ENCODE results near the gene CD48. TPM values are rescaled to one million over a fixed set of nuclear protein-coding genes. Genes with fewer than 3 reads are reported as not detected.

CD48 gene
- total and polyA plus RNA-seq, 4 donors: 2.5 to 10.0 (median 5.1) TPM

- 82% methylated on average over 8 of the region's 8 CpGs for WGBS
Measured at GRCh38 chr1:160742428-160743127, 31.0 kb upstream of the CD48 start.

DNA sequence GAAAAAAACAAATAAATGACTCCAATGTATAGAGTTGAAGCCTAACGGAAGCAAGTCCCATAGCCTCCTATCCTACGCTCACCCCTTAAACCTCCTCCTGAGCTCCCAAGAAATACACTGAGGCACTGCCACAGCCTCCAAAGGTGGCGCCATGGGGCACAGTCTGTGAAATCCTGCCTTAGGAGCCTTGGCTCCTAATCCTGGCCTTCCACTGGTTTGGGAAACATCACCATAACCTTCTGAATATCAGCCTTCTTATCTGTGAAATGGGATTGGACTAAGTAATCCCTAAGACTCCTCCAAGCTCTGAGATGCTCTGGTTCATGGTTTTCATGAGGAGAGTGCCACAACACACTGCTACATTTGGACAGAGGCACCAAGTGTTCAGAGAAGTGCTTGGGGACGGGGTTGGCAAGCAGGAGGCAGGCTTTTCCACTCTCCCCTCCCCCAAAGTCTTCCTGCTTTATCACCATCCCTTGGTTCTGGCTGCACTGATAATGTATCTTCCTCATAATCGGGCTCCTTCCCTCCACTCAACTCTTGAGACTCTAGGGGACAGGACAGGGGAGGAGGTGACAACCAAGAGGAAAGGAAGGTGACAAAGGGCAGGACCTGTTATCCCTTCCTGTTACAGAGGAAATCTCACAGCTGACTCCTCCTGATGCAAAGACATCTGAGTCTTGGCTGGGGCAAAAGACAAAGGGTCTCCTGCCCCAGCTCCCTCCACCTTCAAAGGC is 30.2 kb upstream of the CD48 start:
- no peak for DNase-seq (ENCODE audit: low spot score)
- Histone ChIP-seq H3K9me3 (ENCODE audit: control insufficient read depth in 4 of 4, low read length in 3 of 4) (peaks cover 0 to 1% (median 0%) of the 10 kb centered on the region in 4 donors), H3K4me1 (ENCODE audit: control insufficient read depth in 4 of 4, insufficient read depth in 4 of 4, low read length in 3 of 4) (no peaks in the 10 kb centered on the region), H3K27ac (ENCODE audit: low read depth in 1 of 2, low read length in 2 of 2) (peak overlapping the region in 1 of 2 donors; percentile 4), H3K9ac (ENCODE audit: low read depth in 1 of 2, low read length in 2 of 2) (no peak overlapping the region), H3K4me3 (ENCODE audit: low read depth in 1 of 3, low read length in 3 of 3) (no peak overlapping the region), H3K27me3 (ENCODE audit: control insufficient read depth in 4 of 4, insufficient read depth in 4 of 4, low read length in 3 of 4) (no peaks in the 10 kb centered on the region), H3K36me3 (ENCODE audit: control insufficient read depth in 4 of 4, insufficient read depth in 3 of 4, low read depth in 1 of 4, low read length in 3 of 4) (no peaks in the 10 kb centered on the region)
- WGBS: 64% methylated on average over 5 of the region's 5 CpGs
- TF ChIP-seq, protein P1, sequence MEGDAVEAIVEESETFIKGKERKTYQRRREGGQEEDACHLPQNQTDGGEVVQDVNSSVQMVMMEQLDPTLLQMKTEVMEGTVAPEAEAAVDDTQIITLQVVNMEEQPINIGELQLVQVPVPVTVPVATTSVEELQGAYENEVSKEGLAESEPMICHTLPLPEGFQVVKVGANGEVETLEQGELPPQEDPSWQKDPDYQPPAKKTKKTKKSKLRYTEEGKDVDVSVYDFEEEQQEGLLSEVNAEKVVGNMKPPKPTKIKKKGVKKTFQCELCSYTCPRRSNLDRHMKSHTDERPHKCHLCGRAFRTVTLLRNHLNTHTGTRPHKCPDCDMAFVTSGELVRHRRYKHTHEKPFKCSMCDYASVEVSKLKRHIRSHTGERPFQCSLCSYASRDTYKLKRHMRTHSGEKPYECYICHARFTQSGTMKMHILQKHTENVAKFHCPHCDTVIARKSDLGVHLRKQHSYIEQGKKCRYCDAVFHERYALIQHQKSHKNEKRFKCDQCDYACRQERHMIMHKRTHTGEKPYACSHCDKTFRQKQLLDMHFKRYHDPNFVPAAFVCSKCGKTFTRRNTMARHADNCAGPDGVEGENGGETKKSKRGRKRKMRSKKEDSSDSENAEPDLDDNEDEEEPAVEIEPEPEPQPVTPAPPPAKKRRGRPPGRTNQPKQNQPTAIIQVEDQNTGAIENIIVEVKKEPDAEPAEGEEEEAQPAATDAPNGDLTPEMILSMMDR (IDR thresholded peaks at IDR 0.05; ENCODE audit: low read depth, low read length, missing input control): no peak
- TF ChIP-seq RXRA (IDR thresholded peaks at IDR 0.05) (no peak), SP1 (IDR thresholded peaks at IDR 0.05) (no peak), RAD21 (IDR thresholded peaks at IDR 0.05) (no peak), GABPA (IDR thresholded peaks at IDR 0.05 in 1 of 2, conservative IDR thresholded peaks at IDR 0.05 in 1 of 2) (no peak), EGR1 (IDR thresholded peaks at IDR 0.05; ENCODE audit: low read depth in 2 of 2) (no peak), HNF4G (IDR thresholded peaks at IDR 0.05) (no peak), FOXA1 (IDR thresholded peaks at IDR 0.05) (no peak), TAF1 (conservative IDR thresholded peaks at IDR 0.05) (no peak), FOXA2 (IDR thresholded peaks at IDR 0.05) (no peak), JUND (IDR thresholded peaks at IDR 0.05) (no peak), MAX (IDR thresholded peaks at IDR 0.05) (no peak), YY1 (IDR thresholded peaks at IDR 0.05) (no peak), HNF4A (conservative IDR thresholded peaks at IDR 0.05) (no peak), NR2F2 (IDR thresholded peaks at IDR 0.05) (no peak)

More at GRCh38 chr1:160742428-160743127, 31.0 kb upstream of the CD48 start:
- no peaks in the 10 kb centered on the region for H3K9me3 ChIP-seq (ENCODE audit: control insufficient read depth in 4 of 4, low read length in 3 of 4)
- H3K27me3 ChIP-seq (ENCODE audit: control insufficient read depth in 4 of 4, insufficient read depth in 4 of 4, low read length in 3 of 4): no peaks in the 10 kb centered on the region
- H3K27ac ChIP-seq (ENCODE audit: low read depth in 1 of 2, low read length in 2 of 2): peak overlapping the region in 1 of 2 donors; percentile 29
- TF ChIP-seq RXRA (IDR thresholded peaks at IDR 0.05) (no peak), GABPA (IDR thresholded peaks at IDR 0.05 in 1 of 2, conservative IDR thresholded peaks at IDR 0.05 in 1 of 2) (no peak), EGR1 (IDR thresholded peaks at IDR 0.05; ENCODE audit: low read depth in 2 of 2) (no peak), TAF1 (conservative IDR thresholded peaks at IDR 0.05) (no peak), HNF4A (conservative IDR thresholded peaks at IDR 0.05) (no peak), JUND (IDR thresholded peaks at IDR 0.05) (no peak), REST (IDR thresholded peaks at IDR 0.05) (no peak), NR2F2 (IDR thresholded peaks at IDR 0.05) (no peak), RAD21 (IDR thresholded peaks at IDR 0.05) (no peak)
- TF ChIP-seq, protein P2, sequence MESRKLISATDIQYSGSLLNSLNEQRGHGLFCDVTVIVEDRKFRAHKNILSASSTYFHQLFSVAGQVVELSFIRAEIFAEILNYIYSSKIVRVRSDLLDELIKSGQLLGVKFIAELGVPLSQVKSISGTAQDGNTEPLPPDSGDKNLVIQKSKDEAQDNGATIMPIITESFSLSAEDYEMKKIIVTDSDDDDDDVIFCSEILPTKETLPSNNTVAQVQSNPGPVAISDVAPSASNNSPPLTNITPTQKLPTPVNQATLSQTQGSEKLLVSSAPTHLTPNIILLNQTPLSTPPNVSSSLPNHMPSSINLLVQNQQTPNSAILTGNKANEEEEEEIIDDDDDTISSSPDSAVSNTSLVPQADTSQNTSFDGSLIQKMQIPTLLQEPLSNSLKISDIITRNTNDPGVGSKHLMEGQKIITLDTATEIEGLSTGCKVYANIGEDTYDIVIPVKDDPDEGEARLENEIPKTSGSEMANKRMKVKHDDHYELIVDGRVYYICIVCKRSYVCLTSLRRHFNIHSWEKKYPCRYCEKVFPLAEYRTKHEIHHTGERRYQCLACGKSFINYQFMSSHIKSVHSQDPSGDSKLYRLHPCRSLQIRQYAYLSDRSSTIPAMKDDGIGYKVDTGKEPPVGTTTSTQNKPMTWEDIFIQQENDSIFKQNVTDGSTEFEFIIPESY (IDR thresholded peaks at IDR 0.05): no peak
- H3K36me3 ChIP-seq (ENCODE audit: control insufficient read depth in 4 of 4, insufficient read depth in 3 of 4, low read depth in 1 of 4, low read length in 3 of 4): no peaks in the 10 kb centered on the region
- no peak overlapping the region for H3K9ac ChIP-seq (ENCODE audit: low read depth in 1 of 2, low read length in 2 of 2)
- no peaks in the 10 kb centered on the region for H3K4me1 ChIP-seq (ENCODE audit: control insufficient read depth in 4 of 4, insufficient read depth in 4 of 4, low read length in 3 of 4)
- H3K4me3 ChIP-seq (ENCODE audit: low read depth in 1 of 3, low read length in 3 of 3): no peak overlapping the region
- no peak for DNase-seq (ENCODE audit: low spot score)

Measured in liver (tissue), 9 donors.